CD4-positive, CD25-positive, alpha-beta regulatory T cell (primary cell): Measurements from ENCODE around the gene LSG1. TPM values are rescaled to one million over a fixed set of nuclear protein-coding genes. Genes with fewer than 3 reads are reported as not detected.

Experiments used
- ATAC-seq, 2 donors: fragments of 150-1000 bp; cut with Tn5 transposase; one replicate each; pipeline ENCODE4 v1.10.0; 2021; ENCODE audit warnings: low read depth in 2 of 2, moderate number of reproducible peaks in 2 of 2, moderate library complexity in 1 of 2
- DNase-seq, 3 donors: peaks; one replicate each; pipeline versions ENCODE4 v3.0.0 to v3.0.0-alpha.2; 2012 to 2022; ENCODE audit warnings: mixed read lengths in 1 of 3
- H3K27ac ChIP-seq: one replicate; pipeline ENCODE4 v1.7.0; 2013; ENCODE audit warnings: mild to moderate bottlenecking, low read length; ENCODE audit not compliant: insufficient read depth, poor library complexity, severe bottlenecking
- H3K27me3 ChIP-seq: one replicate; pipeline ENCODE4 v1.7.0; 2013; ENCODE audit warnings: low read length; ENCODE audit not compliant: control insufficient read depth, insufficient read depth
- H3K36me3 ChIP-seq: one replicate; pipeline ENCODE4 v1.7.0; 2013; ENCODE audit warnings: mild to moderate bottlenecking, low read length, moderate library complexity; ENCODE audit not compliant: control insufficient read depth, insufficient read depth
- H3K4me1 ChIP-seq: 2 replicates; pipeline ENCODE4 v1.7.0; 2013; ENCODE audit warnings: mild to moderate bottlenecking, low read length; ENCODE audit not compliant: insufficient read depth, control insufficient read depth, poor library complexity, severe bottlenecking
- H3K4me3 ChIP-seq: one replicate; pipeline ENCODE4 v1.7.0; 2013; ENCODE audit warnings: low read depth, mild to moderate bottlenecking, low read length, moderate library complexity
- H3K9me3 ChIP-seq, 2 experiments: 1 replicate in 1 of 2; 2 replicates in 1 of 2; pipeline ENCODE4 v1.7.0; 2013; ENCODE audit warnings: low read length in 2 of 2, mild to moderate bottlenecking in 1 of 2, moderate library complexity in 1 of 2; ENCODE audit not compliant: control insufficient read depth in 2 of 2
- H3K27ac Mint-ChIP-seq, 3 donors: one replicate each; pipeline ENCODE4 v1.8.0; 2020 to 2022; ENCODE audit warnings: mild to moderate bottlenecking in 3 of 3, mixed read lengths in 3 of 3, moderate library complexity in 2 of 3
- H3K27me3 Mint-ChIP-seq: one replicate; pipeline ENCODE4 v1.8.0; 2022; ENCODE audit warnings: mild to moderate bottlenecking, mixed read lengths
- H3K36me3 Mint-ChIP-seq: one replicate; pipeline ENCODE4 v1.8.0; 2020; ENCODE audit warnings: mixed read lengths
- H3K4me1 Mint-ChIP-seq, 4 donors: one replicate each; pipeline ENCODE4 v1.8.0; 2020 to 2022; ENCODE audit warnings: mixed read lengths in 4 of 4, mild to moderate bottlenecking in 1 of 4
- H3K4me3 Mint-ChIP-seq, 4 donors: one replicate each; pipeline ENCODE4 v1.8.0; 2020 to 2022; ENCODE audit warnings: mild to moderate bottlenecking in 4 of 4, mixed read lengths in 4 of 4, moderate library complexity in 3 of 4
- H3K9me3 Mint-ChIP-seq, 7 donors: one replicate each; pipeline ENCODE4 v1.8.0; 2020 to 2022; ENCODE audit warnings: mixed read lengths in 7 of 7, mild to moderate bottlenecking in 3 of 7, moderate library complexity in 2 of 7
- polyA plus RNA-seq, 4 donors: library from polyadenylated mRNA; unstranded; fragments of 300-500 nt; fragmentation: Illumina TruSeq; gene quantifications; one replicate each; pipeline ENCODE4 v1.2.3, GENCODE V29; 2021
- total RNA-seq: library from RNA; stranded (reverse); gene quantifications from one replicate; pipeline ENCODE4 v1.2.3, GENCODE V29; 2022

The LSG1 gene
- total and polyA plus RNA-seq, 5 donors from 2014 or later: 12.1 to 50.5 (median 21.8) TPM

DNA sequence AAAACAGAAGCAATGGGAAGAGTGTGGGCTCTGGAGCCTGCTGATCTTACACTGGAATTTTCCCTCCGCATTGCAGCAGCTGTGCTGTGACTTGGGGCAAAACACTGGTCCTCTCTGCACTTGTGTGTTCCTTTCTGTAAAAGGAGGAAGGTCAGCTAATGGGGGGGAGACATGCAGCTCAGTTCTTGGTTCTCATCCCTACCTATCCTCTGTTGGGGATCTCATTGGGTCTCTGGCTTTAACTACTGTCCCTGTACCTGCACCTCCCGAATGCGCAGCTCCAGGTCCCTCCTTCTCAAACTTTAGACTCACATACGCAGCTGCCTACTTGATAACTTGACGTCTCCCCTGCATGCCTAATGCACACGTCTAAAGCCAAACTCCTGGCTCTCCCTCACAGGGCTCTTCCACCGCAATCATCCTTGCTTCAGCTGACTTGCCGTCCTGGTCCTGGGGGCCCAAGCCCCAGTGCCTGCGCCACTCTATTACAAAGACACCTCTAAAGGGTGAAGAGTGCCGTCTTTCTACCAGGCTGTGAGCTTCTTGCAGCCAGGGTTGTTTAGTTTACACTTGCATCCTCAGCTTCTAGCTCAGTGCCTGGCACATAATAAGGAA is 32.9 kb downstream of the LSG1 start:
- no peaks in the 10 kb centered on the region for H3K27me3 ChIP-seq
- DNase-seq (no peak), ATAC-seq (no peak)
- no peaks in the 10 kb centered on the region for H3K27me3 Mint-ChIP-seq
- peaks cover 0 to 20% (median 10%) of the 10 kb centered on the region in 4 donors for H3K4me1 Mint-ChIP-seq
- H3K9me3 ChIP-seq: no peaks in the 10 kb centered on the region
- H3K4me1 ChIP-seq: no peaks in the 10 kb centered on the region
- no peaks in the 10 kb centered on the region for H3K9me3 Mint-ChIP-seq
- peak overlapping the region in 1 of 4 donors; percentile 34 for H3K4me3 Mint-ChIP-seq
- H3K27ac Mint-ChIP-seq: peak overlapping the region in 2 of 3 donors; percentile 58 to 68
- H3K27ac ChIP-seq: no peak overlapping the region
- peaks cover 32% of the 10 kb centered on the region for H3K36me3 Mint-ChIP-seq
- H3K36me3 ChIP-seq: peaks cover 37% of the 10 kb centered on the region
- no peak overlapping the region for H3K4me3 ChIP-seq

DNA sequence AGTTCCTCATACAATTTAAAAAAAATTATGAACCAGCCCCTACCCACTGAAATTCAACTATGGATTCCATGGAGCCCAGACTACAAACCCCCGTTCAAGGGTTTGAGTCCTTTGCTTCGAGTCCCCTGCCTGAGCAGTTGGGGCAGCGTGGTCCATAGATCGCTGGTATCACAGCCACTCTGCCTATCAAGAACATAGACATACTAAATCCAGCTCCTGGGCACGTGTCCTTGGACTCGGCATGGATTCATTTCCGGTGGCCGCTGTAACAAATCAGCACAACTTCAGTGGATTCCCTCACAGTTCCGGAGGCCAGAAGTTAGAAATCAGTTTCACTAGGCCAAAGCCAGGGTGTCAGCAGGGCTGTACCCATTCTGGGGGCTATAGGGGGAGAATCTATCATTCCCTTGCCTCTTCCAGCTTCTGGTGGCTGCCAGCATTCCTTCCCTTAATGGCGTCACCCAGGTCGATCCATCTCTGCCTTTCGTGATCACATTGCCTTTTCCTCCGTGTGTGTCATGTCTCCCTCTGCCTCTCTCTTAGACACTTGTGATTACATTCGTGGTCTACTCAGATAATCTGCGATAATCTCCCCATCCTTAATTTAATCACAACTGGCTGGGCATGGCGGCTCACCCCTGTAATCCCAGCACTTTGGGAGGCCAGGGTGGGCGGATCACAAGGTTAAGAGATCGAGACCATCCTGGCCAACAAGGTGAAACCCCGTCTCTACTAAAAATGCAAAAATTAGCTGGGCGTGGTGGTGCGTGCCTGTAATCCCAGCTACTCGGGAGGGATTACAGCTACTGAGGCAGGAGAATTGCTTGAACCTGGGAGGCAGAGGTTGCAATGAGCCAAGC is 34.2 kb downstream of the LSG1 start:
- H3K27me3 Mint-ChIP-seq: no peaks in the 10 kb centered on the region
- peak overlapping the region in 1 of 4 donors; percentile 43 for H3K4me3 Mint-ChIP-seq
- H3K27ac Mint-ChIP-seq: peak overlapping the region in 2 of 3 donors; percentile 83 to 86
- no peaks in the 10 kb centered on the region for H3K9me3 Mint-ChIP-seq
- ATAC-seq: no peak
- peaks cover 20% of the 10 kb centered on the region for H3K36me3 Mint-ChIP-seq
- DNase-seq: no peak
- no peaks in the 10 kb centered on the region for H3K9me3 ChIP-seq
- H3K4me1 ChIP-seq: peaks cover 8% of the 10 kb centered on the region
- peaks cover 0 to 24% (median 10%) of the 10 kb centered on the region in 4 donors for H3K4me1 Mint-ChIP-seq
- peaks cover 26% of the 10 kb centered on the region for H3K36me3 ChIP-seq
- H3K27me3 ChIP-seq: no peaks in the 10 kb centered on the region
- H3K27ac ChIP-seq: no peak overlapping the region
- no peak overlapping the region for H3K4me3 ChIP-seq

DNA sequence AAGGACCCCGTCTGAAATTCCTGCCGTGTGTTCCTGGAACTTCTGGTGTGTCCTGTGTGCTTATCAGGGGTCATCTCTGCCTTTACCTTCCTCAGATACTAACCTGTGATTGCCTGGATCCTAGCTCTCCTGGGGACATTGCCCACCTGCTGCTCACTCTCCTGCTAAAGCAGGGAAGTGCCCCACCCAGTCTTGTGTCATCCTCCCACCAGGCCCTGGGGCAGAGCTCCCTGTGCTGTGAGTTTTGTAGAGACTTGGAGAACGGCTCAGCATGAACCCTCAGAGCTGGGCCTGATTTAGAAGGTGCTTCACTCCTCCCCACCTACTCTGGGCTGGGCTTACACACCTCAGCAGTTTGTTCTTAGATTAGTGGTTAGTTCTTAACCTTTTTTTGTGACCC is 34.9 kb downstream of the LSG1 start:
- peaks cover 0 to 28% (median 10%) of the 10 kb centered on the region in 4 donors for H3K4me1 Mint-ChIP-seq
- DNase-seq (no peak), ATAC-seq (no peak)
- H3K27ac ChIP-seq: no peak overlapping the region
- peaks cover 16% of the 10 kb centered on the region for H3K36me3 Mint-ChIP-seq
- H3K27ac Mint-ChIP-seq: peak overlapping the region in 2 of 3 donors; percentile 62 to 86
- peaks cover 20% of the 10 kb centered on the region for H3K36me3 ChIP-seq
- H3K4me3 ChIP-seq: no peak overlapping the region
- no peaks in the 10 kb centered on the region for H3K27me3 Mint-ChIP-seq
- H3K4me1 ChIP-seq: peaks cover 15% of the 10 kb centered on the region
- no peaks in the 10 kb centered on the region for H3K9me3 Mint-ChIP-seq
- H3K9me3 ChIP-seq: no peaks in the 10 kb centered on the region
- no peaks in the 10 kb centered on the region for H3K27me3 ChIP-seq
- no peak overlapping the region for H3K4me3 Mint-ChIP-seq

DNA sequence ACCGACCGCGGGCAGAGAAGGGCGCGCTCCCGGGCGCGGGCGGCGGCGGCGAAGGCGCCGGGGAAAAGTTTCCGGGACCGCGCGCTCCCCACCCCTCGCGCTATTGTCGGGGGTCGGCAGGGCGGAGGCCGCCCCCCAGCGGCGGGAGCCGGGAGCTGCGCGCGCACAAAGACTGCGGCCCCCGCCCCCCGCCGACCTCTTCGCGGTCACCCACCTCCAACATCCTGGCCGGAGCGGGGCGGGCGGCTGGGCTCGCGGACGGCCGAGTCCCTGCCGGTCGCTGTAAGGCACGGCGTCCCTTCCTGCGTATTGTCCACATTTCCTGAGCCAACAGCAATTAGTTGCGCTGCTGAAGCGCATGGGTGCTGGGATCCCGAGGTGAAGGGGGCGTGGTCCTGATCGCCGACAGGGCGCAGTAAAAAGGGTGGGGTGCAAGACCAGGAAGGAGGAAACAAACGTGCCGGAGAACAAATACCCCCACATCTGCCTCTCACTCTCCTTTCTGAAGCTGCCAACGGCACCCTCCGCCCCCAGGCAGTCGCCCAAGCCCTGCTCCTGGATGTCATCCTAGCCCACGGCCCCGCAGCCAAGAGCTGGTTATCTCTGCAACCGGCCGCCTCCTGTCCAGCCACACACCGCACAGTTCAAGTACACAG is 38.5 kb downstream of the LSG1 start, which contains the start of gene TMEM44:
TSS of gene TMEM44 (minus strand) at position 71 of the 656 bp plus-strand sequence. CDS start 204 bp downstream, outside the sequence.
- no peak within 1 kb of the TSS for H3K27ac ChIP-seq
- peak within 1 kb of the TSS; percentile 48 for H3K4me3 ChIP-seq
- no peaks in the 10 kb centered on the region for H3K9me3 ChIP-seq
- ATAC-seq: peak; percentile 72 to 79
- H3K4me1 ChIP-seq: peaks cover 16% of the 10 kb centered on the region
- Mint-ChIP-seq H3K4me3 (peak within 1 kb of the TSS; percentile 85 to 93 (median 90)), H3K27ac (peak within 1 kb of the TSS in 1 of 3 donors; percentile 85), H3K27me3 (no peaks in the 10 kb centered on the region), H3K36me3 (no peaks in the 10 kb centered on the region), H3K4me1 (peaks cover 0 to 17% (median 2%) of the 10 kb centered on the region in 4 donors), H3K9me3 (no peaks in the 10 kb centered on the region)
- no peaks in the 10 kb centered on the region for H3K27me3 ChIP-seq
- DNase-seq: peak; percentile 48 to 74 (median 48)
- no peaks in the 10 kb centered on the region for H3K36me3 ChIP-seq

DNA sequence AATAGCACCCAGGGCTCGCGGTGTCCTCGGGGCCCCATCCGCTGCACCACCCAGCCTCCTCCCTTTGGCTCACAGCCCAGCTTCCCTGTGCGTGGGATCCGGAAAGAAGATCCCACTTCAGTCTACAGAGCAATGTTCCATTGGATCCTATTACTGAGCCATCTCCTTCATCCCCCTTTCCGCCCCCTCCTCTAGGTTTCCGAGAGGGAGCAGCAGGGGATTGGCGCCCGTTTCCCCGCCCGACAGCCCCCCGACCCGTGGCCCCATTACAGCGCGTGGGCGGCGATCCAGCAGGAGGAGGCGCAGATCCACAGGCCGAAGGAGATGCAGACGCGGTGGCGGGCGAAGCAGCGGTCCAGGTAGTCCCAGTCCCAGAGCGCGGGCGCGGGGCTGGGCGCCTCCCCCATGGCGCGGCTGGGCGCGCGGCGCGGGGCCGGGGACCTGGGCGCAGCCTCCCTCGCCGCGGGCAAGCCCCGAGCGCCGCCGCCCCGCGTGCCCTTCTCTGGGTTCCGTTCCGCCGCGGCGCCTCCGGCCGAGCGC is 39.1 kb downstream of the LSG1 start:
- no peaks in the 10 kb centered on the region for H3K27me3 Mint-ChIP-seq
- no peak overlapping the region for H3K27ac Mint-ChIP-seq
- no peaks in the 10 kb centered on the region for H3K9me3 Mint-ChIP-seq
- peaks cover 0 to 17% (median 2%) of the 10 kb centered on the region in 4 donors for H3K4me1 Mint-ChIP-seq
- Histone ChIP-seq H3K4me1 (peaks cover 16% of the 10 kb centered on the region), H3K27me3 (no peaks in the 10 kb centered on the region), H3K36me3 (no peaks in the 10 kb centered on the region), H3K4me3 (peak overlapping the region; percentile 48), H3K9me3 (no peaks in the 10 kb centered on the region), H3K27ac (no peak overlapping the region)
- ATAC-seq: no peak
- H3K36me3 Mint-ChIP-seq: no peaks in the 10 kb centered on the region
- DNase-seq: peak in 1 of 3 donors; percentile 12
- peak overlapping the region; percentile 85 to 92 (median 89) for H3K4me3 Mint-ChIP-seq

DNA sequence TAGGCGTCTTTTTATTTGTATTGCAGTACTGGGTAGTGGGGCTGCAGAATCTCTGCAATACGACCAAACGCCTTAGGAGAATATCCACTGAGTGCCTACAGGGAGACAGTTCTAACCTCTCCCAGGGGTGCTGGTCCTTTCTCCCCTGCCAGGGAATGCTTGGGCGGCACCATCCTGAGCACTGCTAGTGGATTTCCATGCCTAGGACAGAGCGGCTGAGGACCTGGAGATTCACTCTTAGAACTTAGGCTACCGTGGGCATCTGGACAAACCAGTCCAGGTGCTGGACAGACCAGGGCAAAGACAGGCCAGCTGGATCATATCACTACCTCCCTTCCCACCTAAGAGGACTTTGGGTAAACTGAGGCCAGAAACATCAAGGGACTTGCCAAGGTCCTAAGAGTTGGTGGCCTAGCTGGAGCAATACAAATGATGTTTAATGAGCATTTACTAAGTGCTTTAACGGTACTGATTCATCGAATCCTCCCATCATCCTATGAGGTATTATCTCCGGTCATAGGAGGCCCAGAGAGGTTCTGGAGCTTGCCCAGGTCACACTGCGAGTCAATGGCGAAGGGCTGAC is 39.7 kb downstream of the LSG1 start:
- H3K4me3 Mint-ChIP-seq: peak overlapping the region; percentile 85 to 92 (median 89)

DNA sequence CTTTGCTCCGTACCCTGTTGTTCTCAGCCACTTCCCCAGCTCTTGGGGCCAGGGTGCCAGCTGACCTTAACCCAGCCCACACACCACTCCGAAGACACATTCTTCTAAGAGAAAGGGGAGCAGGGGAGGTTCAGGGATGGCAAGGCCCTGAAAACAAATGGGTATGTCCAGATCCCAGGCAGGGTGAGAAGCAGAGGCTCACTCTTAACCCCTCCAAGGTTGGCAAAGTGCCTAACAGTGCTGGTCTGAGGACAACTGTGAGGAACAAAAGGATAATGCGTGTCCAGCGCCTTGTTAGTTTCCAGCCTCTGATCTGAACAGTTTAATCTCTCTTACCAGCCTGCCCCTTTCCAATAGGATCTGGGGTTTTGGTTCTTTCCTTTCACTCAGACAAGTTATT is 40.3 kb downstream of the LSG1 start:
- H3K27ac ChIP-seq: no peak overlapping the region
- no peaks in the 10 kb centered on the region for H3K36me3 ChIP-seq
- no peaks in the 10 kb centered on the region for H3K27me3 ChIP-seq
- DNase-seq (no peak), ATAC-seq (no peak)
- H3K4me3 Mint-ChIP-seq: peak overlapping the region; percentile 85 to 92 (median 89)
- H3K4me3 ChIP-seq: no peak overlapping the region
- H3K27ac Mint-ChIP-seq: no peak overlapping the region
- no peaks in the 10 kb centered on the region for H3K27me3 Mint-ChIP-seq
- no peaks in the 10 kb centered on the region for H3K9me3 Mint-ChIP-seq
- H3K4me1 Mint-ChIP-seq: peaks cover 0 to 14% (median 0%) of the 10 kb centered on the region in 4 donors
- H3K36me3 Mint-ChIP-seq: no peaks in the 10 kb centered on the region
- peaks cover 16% of the 10 kb centered on the region for H3K4me1 ChIP-seq
- no peaks in the 10 kb centered on the region for H3K9me3 ChIP-seq

More for the DNA sequence above, 39.7 kb downstream of the LSG1 start:
- H3K4me1 ChIP-seq: peaks cover 16% of the 10 kb centered on the region
- Mint-ChIP-seq H3K27me3 (no peaks in the 10 kb centered on the region), H3K9me3 (no peaks in the 10 kb centered on the region), H3K4me1 (peaks cover 0 to 17% (median 1%) of the 10 kb centered on the region in 4 donors), H3K36me3 (no peaks in the 10 kb centered on the region), H3K27ac (no peak overlapping the region)
- H3K36me3 ChIP-seq: no peaks in the 10 kb centered on the region
- H3K9me3 ChIP-seq: no peaks in the 10 kb centered on the region
- H3K4me3 ChIP-seq: peak overlapping the region; percentile 48
- no peaks in the 10 kb centered on the region for H3K27me3 ChIP-seq
- H3K27ac ChIP-seq: no peak overlapping the region
- DNase-seq: no peak
- ATAC-seq: no peak
